Activated CD4-positive, alpha-beta T cell treated with anti-CD3 and anti-CD28 coated beads, Interleukin-2, amount 50 U/mL, for 16 hours (primary cell): ENCODE results near the gene SCD.

Experiments used
- DNase-seq: peaks from one replicate; pipeline ENCODE4 v3.0.0-alpha.2; 2020

Gene SCD

GRCh38 chr10:100401631-100402328 lies 54.7 kb downstream of the SCD start:
- no peak for DNase-seq

GRCh38 chr10:100403734-100404133 lies 56.7 kb downstream of the SCD start:
- no peak for DNase-seq

DNA sequence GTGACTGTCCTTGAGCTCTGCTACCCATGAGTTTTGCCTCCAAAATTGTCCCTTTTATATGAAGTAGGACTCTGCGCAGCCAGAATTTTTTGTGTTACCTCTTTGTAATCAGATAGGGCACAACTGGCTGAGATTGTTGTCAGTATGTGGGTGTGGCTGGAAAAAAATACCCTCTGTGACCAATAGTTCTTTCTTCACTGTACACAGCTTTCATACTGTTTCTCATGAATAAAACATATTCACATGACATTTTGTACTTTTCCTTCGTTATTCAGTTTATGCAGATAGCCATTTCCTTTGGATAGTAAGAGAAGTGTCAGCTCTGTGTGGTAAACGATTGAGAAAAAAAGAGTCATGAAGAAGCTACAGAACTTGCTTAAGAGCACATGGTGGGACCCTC lies 66.1 kb downstream of the SCD start:
- DNase-seq, result no peak
